ENCODE data around the gene UIMC1. TPM values are rescaled to one million over a fixed set of nuclear protein-coding genes. Genes with fewer than 3 reads are reported as not detected.

Gene UIMC1
- total RNA-seq, 4 donors from 2014 or later: 30.0 to 34.3 (median 32.4) TPM

- intact Hi-C loops (cut with DNase I): no loop called here
- H3K27me3 ChIP-seq: no peaks in the 10 kb centered on the region
- no peak for DNase-seq
- 51 to 85% methylated on average over 1 of the region's 1 CpG for WGBS, 2 donors
- no peak overlapping the region for H3K27ac ChIP-seq
- no peaks in the 10 kb centered on the region for H3K9me3 ChIP-seq
- H3K4me1 ChIP-seq: no peaks in the 10 kb centered on the region
- peaks cover 0 to 7% of the 10 kb centered on the region in 2 donors for H3K36me3 ChIP-seq
- H3K4me3 ChIP-seq (replicated peaks in 1 of 3): no peak overlapping the region
- TF ChIP-seq POLR2A (IDR thresholded peaks at IDR 0.05) (no peak), CTCF (IDR thresholded peaks at IDR 0.05) (no peak)
Observed at GRCh38 chr5:176935017-176935416, 71.6 kb downstream of the UIMC1 start.

- DNase-seq: no peak
- 91 to 96% methylated on average over 7 of the region's 7 CpGs for WGBS, 2 donors
- Histone ChIP-seq H3K36me3 (peaks cover 0 to 7% of the 10 kb centered on the region in 2 donors), H3K4me1 (no peaks in the 10 kb centered on the region), H3K27me3 (no peaks in the 10 kb centered on the region), H3K4me3 (replicated peaks in 1 of 3) (no peak overlapping the region), H3K27ac (no peak overlapping the region), H3K9me3 (no peaks in the 10 kb centered on the region)
- TF ChIP-seq CTCF (IDR thresholded peaks at IDR 0.05) (no peak), POLR2A (IDR thresholded peaks at IDR 0.05) (no peak)
- intact Hi-C loops (cut with DNase I): no loop called here
Observed at GRCh38 chr5:176934309-176934930, 72.2 kb downstream of the UIMC1 start.

- DNase-seq: no peak
- intact Hi-C loops (cut with DNase I): no loop called here
- Histone ChIP-seq H3K4me1 (no peaks in the 10 kb centered on the region), H3K4me3 (replicated peaks in 1 of 3) (no peak overlapping the region), H3K27ac (no peak overlapping the region), H3K27me3 (no peaks in the 10 kb centered on the region), H3K9me3 (no peaks in the 10 kb centered on the region), H3K36me3 (peaks cover 0 to 7% of the 10 kb centered on the region in 2 donors)
- TF ChIP-seq POLR2A (IDR thresholded peaks at IDR 0.05): no peak
- TF ChIP-seq CTCF (IDR thresholded peaks at IDR 0.05): no peak
- WGBS, 2 donors: 90 to 93% methylated on average over 1 of the region's 1 CpG
Observed at GRCh38 chr5:176929654-176930053, 76.9 kb downstream of the UIMC1 start.

DNA sequence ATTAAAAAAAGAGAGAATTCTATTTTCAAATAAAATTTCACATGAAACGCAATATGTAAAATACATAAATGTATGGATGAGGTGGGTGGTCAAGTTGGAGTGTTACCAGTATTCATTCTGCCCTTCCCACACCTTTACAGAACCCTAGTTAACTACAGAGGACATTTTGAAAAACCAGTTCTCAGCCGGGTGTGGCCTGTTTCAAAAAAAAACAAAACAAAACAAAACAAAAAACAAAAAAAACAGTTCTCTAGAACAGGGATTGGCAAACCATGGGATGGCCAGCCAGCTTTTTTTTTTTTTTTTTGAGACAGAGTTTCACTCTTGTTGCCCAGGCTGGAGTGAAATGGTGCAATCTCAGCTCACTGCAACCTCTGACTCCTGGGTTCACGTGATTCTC is 79.0 kb downstream of the UIMC1 start:
- Histone ChIP-seq H3K36me3 (peaks cover 0 to 7% of the 10 kb centered on the region in 2 donors), H3K27ac (no peak overlapping the region), H3K4me3 (replicated peaks in 1 of 3) (no peak overlapping the region), H3K4me1 (no peaks in the 10 kb centered on the region), H3K27me3 (no peaks in the 10 kb centered on the region), H3K9me3 (no peaks in the 10 kb centered on the region)
- DNase-seq: no peak
- TF ChIP-seq POLR2A (IDR thresholded peaks at IDR 0.05) (no peak), CTCF (IDR thresholded peaks at IDR 0.05) (no peak)
- intact Hi-C loops (cut with DNase I): no loop called here
- 89 to 93% methylated on average over 3 of the region's 3 CpGs for WGBS, 2 donors

GRCh38 chr5:176922817-176923216 is 83.8 kb downstream of the UIMC1 start:
- no peak for DNase-seq
- H3K27me3 ChIP-seq: no peaks in the 10 kb centered on the region
- H3K27ac ChIP-seq: no peak overlapping the region
- H3K36me3 ChIP-seq: no peaks in the 10 kb centered on the region
- H3K4me1 ChIP-seq: no peaks in the 10 kb centered on the region
- WGBS, 2 donors: 92 to 94% methylated on average over 2 of the region's 2 CpGs
- TF ChIP-seq CTCF (IDR thresholded peaks at IDR 0.05): no peak
- TF ChIP-seq POLR2A (IDR thresholded peaks at IDR 0.05): no peak
- no peaks in the 10 kb centered on the region for H3K9me3 ChIP-seq
- intact Hi-C loops (cut with DNase I): no loop called here
- no peak overlapping the region for H3K4me3 ChIP-seq (replicated peaks in 1 of 3)

Measured in thyroid gland (tissue), 4 donors.